Smooth muscle cell (in vitro differentiated cells): ENCODE results near the gene BLM. TPM values are rescaled to one million over a fixed set of nuclear protein-coding genes. Genes with fewer than 3 reads are reported as not detected.
"Not testable (repeated sequence)": the region's sequence is repeated elsewhere in the genome, so short reads cannot be mapped to it uniquely, and the experiment has no call there.

Experiments
- DNase-seq: peaks from one replicate; lab custom pipeline; 2025; ENCODE audit not compliant: unreplicated experiment; lab: John Stamatoyannopoulos, UW
- H2AFZ ChIP-seq: fragments of 200-600 bp; sonication (generic); 2 replicates; pipeline ENCODE4 v1.6.0; 2016; ENCODE audit warnings: antibody characterized with exemption, low read depth, mild to moderate bottlenecking
- H3F3A ChIP-seq: fragments of 200-600 bp; sonication (generic); 2 replicates; pipeline ENCODE4 v1.6.0; 2017; ENCODE audit warnings: antibody characterized with exemption, low read depth
- H3K27ac ChIP-seq: fragments of 200-600 bp; sonication (generic); 2 replicates; pipeline ENCODE4 v1.5.1; 2016; ENCODE audit warnings: low read depth, mild to moderate bottlenecking
- H3K27me3 ChIP-seq: fragments of 200-600 bp; sonication (generic); 2 replicates; pipeline ENCODE4 v1.6.1; 2016; ENCODE audit warnings: low read depth, mild to moderate bottlenecking
- H3K36me3 ChIP-seq: fragments of 200-600 bp; sonication (generic); 2 replicates; pipeline ENCODE4 v1.5.1; 2016; ENCODE audit warnings: low read depth
- H3K4me1 ChIP-seq: fragments of 200-600 bp; sonication (generic); 2 replicates; pipeline ENCODE4 v1.5.1; 2016; ENCODE audit warnings: low read depth
- H3K4me2 ChIP-seq: fragments of 200-600 bp; sonication (generic); 2 replicates; pipeline ENCODE4 v1.6.0; 2016; ENCODE audit warnings: mild to moderate bottlenecking
- H3K4me3 ChIP-seq: fragments of 200-600 bp; sonication (generic); 2 replicates; pipeline ENCODE4 v1.5.1; 2016; ENCODE audit warnings: mild to moderate bottlenecking
- H3K79me2 ChIP-seq: fragments of 200-600 bp; sonication (generic); 2 replicates; pipeline ENCODE4 v1.6.0; 2016; ENCODE audit warnings: low read depth, mild to moderate bottlenecking
- H3K9ac ChIP-seq: fragments of 200-600 bp; sonication (generic); 2 replicates; pipeline ENCODE4 v1.6.0; 2016; ENCODE audit warnings: low read depth
- H3K9me3 ChIP-seq: fragments of 200-600 bp; sonication (generic); replicated peaks from 2 replicates; pipeline ENCODE4 v1.5.1; 2016; ENCODE audit warnings: low read depth
- H4K20me1 ChIP-seq: fragments of 200-600 bp; sonication (generic); 2 replicates; pipeline ENCODE4 v1.6.0; 2016; ENCODE audit warnings: low read depth
- CTCF ChIP-seq: fragments of 200-600 bp; sonication (generic); IDR thresholded peaks from 2 replicates; pipeline ENCODE4 v1.5.1; 2017; ENCODE audit warnings: borderline replicate concordance, mild to moderate bottlenecking, antibody characterized with exemption; ENCODE audit not compliant: insufficient read depth, poor library complexity, severe bottlenecking
- WGBS: methylation state at CpG from one replicate; pipeline ENCODE4 v1.1.7; 2016; ENCODE audit warnings: low lambda C conversion rate; 5-methylcytosine and 5-hydroxymethylcytosine counted together
- polyA plus RNA-seq: library from polyadenylated mRNA; unstranded; fragments of >200 nt; fragmentation: Nextera tagmentation; extraction: Ambion mirVana; gene quantifications from 2 replicates; pipeline ENCODE4 v1.2.1, GENCODE V29; 2016
- total RNA-seq: library from RNA; depleted of rRNA; stranded (reverse); fragments of >200 nt; gene quantifications from 2 replicates; pipeline ENCODE4 v1.2.3, GENCODE V29; 2014

BLM gene
- total and polyA plus RNA-seq, 2 experiments from 2014 or later, result 3.1 to 4.9 TPM

GRCh38 chr15:90820481-90820880, 103.3 kb downstream of the BLM start:
- no peak overlapping the region for H3K27ac ChIP-seq
- TF ChIP-seq CTCF, result no peak
- no peaks in the 10 kb centered on the region for H3F3A ChIP-seq
- 93% methylated on average over 7 of the region's 7 CpGs for WGBS
- no peak overlapping the region for H3K9ac ChIP-seq
- H3K79me2 ChIP-seq, result no peaks in the 10 kb centered on the region
- H3K4me1 ChIP-seq, result no peaks in the 10 kb centered on the region
- H3K4me3 ChIP-seq, result no peak overlapping the region
- no peaks in the 10 kb centered on the region for H3K9me3 ChIP-seq
- H3K36me3 ChIP-seq, result no peaks in the 10 kb centered on the region
- H3K4me2 ChIP-seq, result no peak overlapping the region
- DNase-seq, result no peak
- H3K27me3 ChIP-seq, result no peaks in the 10 kb centered on the region
- no peaks in the 10 kb centered on the region for H4K20me1 ChIP-seq
- no peak overlapping the region for H2AFZ ChIP-seq

GRCh38 chr15:90822204-90822955, 105.2 kb downstream of the BLM start:
- Histone ChIP-seq H3K9me3 (no peaks in the 10 kb centered on the region), H3K4me2 (no peak overlapping the region), H3K4me3 (no peak overlapping the region), H3K27me3 (no peaks in the 10 kb centered on the region), H3K27ac (no peak overlapping the region), H3K9ac (no peak overlapping the region), H3F3A (no peaks in the 10 kb centered on the region), H2AFZ (peak overlapping the region; percentile 66), H3K79me2 (no peaks in the 10 kb centered on the region), H3K36me3 (no peaks in the 10 kb centered on the region), H4K20me1 (no peaks in the 10 kb centered on the region), H3K4me1 (no peaks in the 10 kb centered on the region)
- no peak for DNase-seq
- WGBS, result 74% methylated on average over 8 of the region's 8 CpGs
- TF ChIP-seq CTCF, result no peak

- Histone ChIP-seq H3K27ac (no peak overlapping the region), H3K4me3 (no peak overlapping the region), H3K4me2 (no peak overlapping the region), H3K9me3 (no peaks in the 10 kb centered on the region), H3K36me3 (no peaks in the 10 kb centered on the region), H2AFZ (no peak overlapping the region), H3K27me3 (no peaks in the 10 kb centered on the region), H4K20me1 (no peaks in the 10 kb centered on the region), H3K4me1 (no peaks in the 10 kb centered on the region), H3F3A (no peaks in the 10 kb centered on the region), H3K79me2 (no peaks in the 10 kb centered on the region), H3K9ac (no peak overlapping the region)
- WGBS, result 88% methylated on average over 7 of the region's 7 CpGs
- no peak for DNase-seq
- no peak for TF ChIP-seq CTCF
Measured at GRCh38 chr15:90823455-90823974, 106.4 kb downstream of the BLM start.

- not testable (repeated sequence) for H2AFZ ChIP-seq, H3K9me3 ChIP-seq, H3K27me3 ChIP-seq, H3K79me2 ChIP-seq, H3K4me2 ChIP-seq, H4K20me1 ChIP-seq, H3K4me1 ChIP-seq, H3K9ac ChIP-seq, DNase-seq, H3F3A ChIP-seq, H3K4me3 ChIP-seq, H3K36me3 ChIP-seq, H3K27ac ChIP-seq
- 96% methylated on average over 47 of the region's 49 CpGs for WGBS
Measured at GRCh38 chr15:90825115-90825899, 108.2 kb downstream of the BLM start.

GRCh38 chr15:90826206-90826885, 109.2 kb downstream of the BLM start:
- not testable (repeated sequence) for H3K36me3 ChIP-seq, H3K27me3 ChIP-seq, H3K9ac ChIP-seq, H4K20me1 ChIP-seq, H3K27ac ChIP-seq, H3K9me3 ChIP-seq, H3K4me2 ChIP-seq, H3F3A ChIP-seq, H3K4me3 ChIP-seq, H2AFZ ChIP-seq, H3K4me1 ChIP-seq, DNase-seq, H3K79me2 ChIP-seq
- WGBS, result 94% methylated on average over 26 of the region's 26 CpGs
